GM19035 (cell line): ENCODE measurements around the gene NBEA.
"Not testable (repeated sequence)": the region's sequence is repeated elsewhere in the genome, so short reads cannot be mapped to it uniquely, and the experiment has no call there.

ENCODE experiments used
- ATAC-seq: cut with Tn5 transposase; IDR thresholded peaks from one replicate; pipeline ENCODE4 v1.9.1; 2021; ENCODE audit not compliant: unreplicated experiment

The NBEA gene

DNA sequence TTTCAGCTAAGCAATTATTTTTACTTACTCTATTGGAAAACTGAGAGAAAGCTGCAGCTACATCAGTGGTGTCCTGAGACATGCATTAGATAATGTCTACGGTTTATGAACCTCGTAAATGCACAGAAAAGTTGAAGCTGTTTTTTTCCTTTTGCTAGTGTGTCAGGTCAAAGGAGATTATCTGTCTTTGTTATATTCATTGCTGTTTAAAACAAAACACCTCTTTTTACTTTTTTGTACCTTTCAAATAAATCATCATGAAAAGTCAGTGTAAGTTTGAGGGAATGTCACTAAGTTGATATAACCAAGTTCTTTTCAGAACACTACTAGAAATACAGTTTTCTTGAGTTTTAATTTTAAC lies 2.2 kb downstream of the NBEA start:
- ATAC-seq = no peak

- ATAC-seq = no peak
Measured at GRCh38 chr13:34944751-34945150, 2.7 kb downstream of the NBEA start.

GRCh38 chr13:34951528-34951927 lies 9.5 kb downstream of the NBEA start:
- no peak for ATAC-seq

GRCh38 chr13:34959489-34959888 lies 17.4 kb downstream of the NBEA start:
- no peak for ATAC-seq

GRCh38 chr13:34964558-34964957 lies 22.5 kb downstream of the NBEA start:
- no peak for ATAC-seq

GRCh38 chr13:34967851-34968562 lies 25.9 kb downstream of the NBEA start:
- ATAC-seq = no peak

DNA sequence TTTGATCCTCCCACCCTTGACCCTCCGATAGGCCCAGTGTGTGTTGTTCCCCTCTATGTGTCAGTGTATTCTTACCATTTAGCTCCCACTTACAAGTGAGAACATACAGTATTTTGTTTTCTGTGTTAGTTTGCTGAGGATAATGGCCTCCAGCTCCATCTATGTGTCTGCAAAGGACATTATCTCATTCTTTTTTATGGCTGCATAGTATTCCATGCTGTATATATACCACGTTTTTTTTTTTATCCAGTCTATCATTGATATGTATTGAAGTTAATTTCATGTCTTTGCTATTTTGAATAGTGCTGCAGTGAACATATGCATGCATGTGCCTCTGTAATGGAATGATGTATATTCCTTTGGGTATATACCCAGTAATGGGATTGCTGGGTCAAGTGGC lies 27.5 kb downstream of the NBEA start:
- not testable (repeated sequence) for ATAC-seq

GRCh38 chr13:34970961-34971360 lies 28.9 kb downstream of the NBEA start:
- ATAC-seq = no peak

DNA sequence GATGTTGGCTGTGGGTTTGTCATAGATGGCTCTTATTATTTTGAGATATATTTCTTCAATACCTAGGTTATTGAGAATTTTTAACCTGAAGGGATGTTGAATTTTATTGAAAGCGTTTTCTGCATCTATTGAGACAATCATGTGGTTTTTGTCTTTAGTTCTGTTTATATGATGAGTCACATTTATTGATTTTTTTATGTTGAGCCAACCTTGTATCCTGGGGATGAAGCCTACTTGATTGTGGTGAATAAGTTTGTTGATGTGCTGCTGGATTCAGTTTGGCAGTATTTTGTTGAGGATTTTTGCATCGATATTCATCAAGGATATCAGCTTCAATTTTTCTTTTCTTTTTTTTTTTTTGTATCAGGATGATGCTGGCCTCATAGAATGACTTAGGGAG lies 29.4 kb downstream of the NBEA start:
- ATAC-seq = no peak

GRCh38 chr13:34985199-34985598 lies 43.1 kb downstream of the NBEA start:
- ATAC-seq = not testable (repeated sequence)

- ATAC-seq = no peak
Measured at GRCh38 chr13:34988330-34988791, 46.3 kb downstream of the NBEA start.

DNA sequence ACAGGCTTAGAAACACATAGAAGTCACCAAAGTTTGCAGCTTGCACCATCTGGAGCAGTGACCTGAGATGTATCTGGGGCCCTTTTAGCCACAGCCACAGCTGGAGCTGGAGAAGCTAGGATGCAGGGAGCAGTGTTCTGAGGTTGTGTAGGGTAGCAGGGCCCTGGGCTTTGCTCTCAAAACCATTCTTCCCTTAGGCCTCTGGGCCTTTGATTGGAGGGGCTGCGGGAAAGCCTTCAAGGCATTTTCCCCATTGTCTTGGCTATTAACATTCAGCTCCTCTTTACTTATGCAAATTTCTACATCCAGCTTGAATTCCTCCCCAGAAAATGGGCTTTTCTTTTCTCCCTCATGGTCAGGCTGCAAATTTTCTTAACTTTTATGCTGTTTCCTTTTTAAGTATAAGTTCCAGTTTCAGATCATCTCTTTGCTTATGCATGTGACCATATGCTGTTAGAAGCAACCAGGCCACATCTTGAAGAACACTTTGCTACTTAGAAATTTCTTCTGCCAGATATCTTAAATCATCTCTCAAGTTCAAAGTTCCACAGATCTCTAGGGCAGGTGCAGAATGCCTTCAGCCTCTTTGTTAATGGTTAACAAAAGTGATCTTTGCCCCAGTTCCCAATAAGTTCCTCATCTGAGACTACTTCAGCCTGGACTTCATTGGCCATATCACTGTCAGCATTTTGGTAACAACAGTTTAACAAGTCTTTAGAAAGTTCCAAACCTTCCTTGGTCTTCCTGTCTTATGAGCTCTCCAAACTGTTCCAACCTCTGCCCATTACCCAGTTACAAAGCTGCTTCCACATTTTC lies 48.5 kb downstream of the NBEA start:
- no peak for ATAC-seq

- ATAC-seq = no peak
Measured at GRCh38 chr13:34993470-34993869, 51.4 kb downstream of the NBEA start.

- ATAC-seq = not testable (repeated sequence)
Measured at GRCh38 chr13:35003734-35004133, 61.7 kb downstream of the NBEA start.

DNA sequence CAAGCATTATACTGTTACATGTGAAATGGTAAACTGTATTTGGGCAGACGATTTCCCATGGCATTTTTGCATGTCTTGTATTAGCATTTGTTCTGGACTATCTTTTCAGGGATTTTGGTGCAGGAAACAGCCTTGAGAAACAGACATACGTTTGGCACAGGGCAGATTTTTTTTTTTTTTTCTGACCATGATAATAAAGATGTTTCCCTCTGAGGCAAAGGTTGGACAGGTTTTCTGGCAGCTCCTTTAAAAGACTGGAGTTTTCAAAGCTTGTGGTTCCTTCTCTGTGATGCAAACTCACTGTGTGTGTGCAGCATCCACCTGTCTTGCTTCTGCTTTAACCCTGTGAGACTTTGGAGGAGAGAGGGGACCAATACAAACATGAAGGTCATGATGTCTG lies 63.0 kb downstream of the NBEA start:
- no peak for ATAC-seq

DNA sequence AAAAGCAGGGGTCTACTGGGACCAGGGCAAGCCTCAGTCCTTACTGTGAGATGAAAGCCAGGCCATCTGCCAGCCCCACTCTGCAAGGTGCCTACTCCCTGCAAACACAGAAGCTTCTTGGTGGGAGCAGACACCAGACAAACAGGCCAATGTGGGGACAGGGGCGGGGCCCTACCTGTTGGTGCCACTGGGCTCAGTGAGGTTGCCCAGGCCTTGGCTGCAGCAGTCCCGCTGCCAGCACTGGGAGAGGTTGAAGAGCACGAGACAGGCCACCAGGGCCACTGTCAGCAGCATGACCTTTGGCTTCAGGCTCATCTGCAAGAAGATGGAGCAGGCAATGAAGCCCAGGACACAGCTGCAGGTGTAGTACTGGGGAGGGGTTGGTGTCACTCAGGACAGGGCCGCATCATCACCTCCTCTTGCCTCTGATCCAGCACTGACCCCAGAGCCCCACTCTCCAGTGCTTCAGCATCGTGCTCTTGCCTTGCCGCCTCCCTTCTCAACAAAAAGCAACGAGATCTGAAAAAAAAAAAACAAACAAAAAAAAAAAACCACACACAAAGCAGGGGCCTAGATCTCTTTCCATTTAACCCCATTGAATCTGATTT lies 72.6 kb downstream of the NBEA start:
- ATAC-seq = no peak

- ATAC-seq = no peak
Measured at GRCh38 chr13:35016362-35017112, 74.5 kb downstream of the NBEA start.

- ATAC-seq = no peak
Measured at GRCh38 chr13:35025314-35025713, 83.2 kb downstream of the NBEA start.

GRCh38 chr13:35028338-35028867 lies 86.3 kb downstream of the NBEA start:
- ATAC-seq = no peak

GRCh38 chr13:35039012-35039411 lies 96.9 kb downstream of the NBEA start:
- ATAC-seq = no peak

- ATAC-seq = no peak
Measured at GRCh38 chr13:35046587-35046986, 104.5 kb downstream of the NBEA start.
